ENCODE results near the gene FCHSD2. TPM values are rescaled to one million over a fixed set of nuclear protein-coding genes. Genes with fewer than 3 reads are reported as not detected.

FCHSD2 gene
- total RNA-seq, 1 donor from 2014 or later = 19.7 TPM

DNA sequence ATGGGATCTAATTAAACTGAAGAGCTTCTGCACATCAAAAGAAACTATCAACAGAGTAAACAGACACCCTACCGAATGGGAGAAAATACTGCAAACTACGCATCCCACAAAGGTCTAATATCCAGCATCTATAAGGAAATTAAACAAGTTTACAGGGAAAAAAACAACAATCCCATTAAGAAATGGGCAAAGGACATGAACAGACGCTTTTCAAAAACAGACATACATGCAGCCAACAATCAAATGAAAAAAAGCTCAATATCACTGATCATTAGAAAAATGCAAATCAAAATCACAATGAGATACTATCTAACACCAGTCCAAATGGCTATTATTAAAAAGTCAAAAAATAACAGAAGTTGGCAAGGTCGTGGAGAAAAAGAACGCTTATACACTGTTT, 117.5 kb downstream of the FCHSD2 start:
- Mint-ChIP-seq H3K9me3 (ENCODE audit: unreplicated experiment) (peaks cover 5% of the 10 kb centered on the region), H3K4me1 (ENCODE audit: low read depth, unreplicated experiment) (no peaks in the 10 kb centered on the region), H3K4me3 (ENCODE audit: unreplicated experiment) (no peak overlapping the region), H3K36me3 (ENCODE audit: unreplicated experiment) (peaks cover 45% of the 10 kb centered on the region), H3K27ac (ENCODE audit: unreplicated experiment) (no peak overlapping the region), H3K27me3 (ENCODE audit: unreplicated experiment) (no peaks in the 10 kb centered on the region)
- DNase-seq = no peak
- TF ChIP-seq, protein P1, sequence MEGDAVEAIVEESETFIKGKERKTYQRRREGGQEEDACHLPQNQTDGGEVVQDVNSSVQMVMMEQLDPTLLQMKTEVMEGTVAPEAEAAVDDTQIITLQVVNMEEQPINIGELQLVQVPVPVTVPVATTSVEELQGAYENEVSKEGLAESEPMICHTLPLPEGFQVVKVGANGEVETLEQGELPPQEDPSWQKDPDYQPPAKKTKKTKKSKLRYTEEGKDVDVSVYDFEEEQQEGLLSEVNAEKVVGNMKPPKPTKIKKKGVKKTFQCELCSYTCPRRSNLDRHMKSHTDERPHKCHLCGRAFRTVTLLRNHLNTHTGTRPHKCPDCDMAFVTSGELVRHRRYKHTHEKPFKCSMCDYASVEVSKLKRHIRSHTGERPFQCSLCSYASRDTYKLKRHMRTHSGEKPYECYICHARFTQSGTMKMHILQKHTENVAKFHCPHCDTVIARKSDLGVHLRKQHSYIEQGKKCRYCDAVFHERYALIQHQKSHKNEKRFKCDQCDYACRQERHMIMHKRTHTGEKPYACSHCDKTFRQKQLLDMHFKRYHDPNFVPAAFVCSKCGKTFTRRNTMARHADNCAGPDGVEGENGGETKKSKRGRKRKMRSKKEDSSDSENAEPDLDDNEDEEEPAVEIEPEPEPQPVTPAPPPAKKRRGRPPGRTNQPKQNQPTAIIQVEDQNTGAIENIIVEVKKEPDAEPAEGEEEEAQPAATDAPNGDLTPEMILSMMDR (IDR thresholded peaks at IDR 0.05; ENCODE audit: partially characterized antibody, unreplicated experiment) = no peak

DNA sequence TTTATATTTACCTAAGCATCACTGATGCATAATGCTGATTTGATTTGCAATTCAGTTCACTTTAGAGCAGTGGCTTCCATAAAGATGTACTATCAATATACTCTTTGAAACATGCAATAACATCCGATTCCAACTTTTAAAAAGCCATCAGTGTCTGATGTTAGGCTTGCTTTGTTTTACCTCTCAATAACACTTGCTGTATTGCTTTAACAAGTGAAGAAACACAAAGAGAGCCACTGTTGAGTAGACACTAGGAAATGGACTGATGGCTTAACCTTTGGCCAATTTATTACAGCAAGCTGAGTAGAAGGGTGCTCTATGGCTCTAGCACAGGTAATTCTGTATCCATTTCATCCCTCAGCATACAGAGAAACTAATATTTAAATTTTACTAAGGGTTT, 122.1 kb downstream of the FCHSD2 start:
- H3K4me1 Mint-ChIP-seq (ENCODE audit: low read depth, unreplicated experiment) = no peaks in the 10 kb centered on the region
- TF ChIP-seq, protein P1 (IDR thresholded peaks at IDR 0.05; ENCODE audit: partially characterized antibody, unreplicated experiment) = no peak
- H3K4me3 Mint-ChIP-seq (ENCODE audit: unreplicated experiment) = no peak overlapping the region
- H3K27ac Mint-ChIP-seq (ENCODE audit: unreplicated experiment) = no peak overlapping the region
- H3K9me3 Mint-ChIP-seq (ENCODE audit: unreplicated experiment) = peaks cover 3% of the 10 kb centered on the region
- peaks cover 20% of the 10 kb centered on the region for H3K36me3 Mint-ChIP-seq (ENCODE audit: unreplicated experiment)
- no peaks in the 10 kb centered on the region for H3K27me3 Mint-ChIP-seq (ENCODE audit: unreplicated experiment)
- DNase-seq = no peak

DNA sequence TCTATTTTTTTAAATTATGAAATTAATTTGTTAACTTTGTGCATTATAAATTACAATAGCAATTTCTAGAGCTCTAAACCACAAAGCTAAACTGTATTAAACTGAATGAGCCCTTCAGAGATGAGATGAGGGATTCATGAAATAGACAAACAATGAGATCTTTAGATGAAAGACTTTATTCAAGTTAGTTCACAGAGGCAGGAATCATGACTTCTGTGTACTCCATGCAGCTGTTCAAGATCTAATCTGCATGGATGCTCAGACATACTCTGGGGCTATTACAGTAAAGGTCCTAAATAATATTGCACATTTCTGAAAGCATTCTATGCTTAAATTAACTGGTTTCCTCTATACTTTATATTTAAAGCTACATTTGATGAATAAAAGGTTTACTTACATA, 122.7 kb downstream of the FCHSD2 start:
- TF ChIP-seq, protein P1 (IDR thresholded peaks at IDR 0.05; ENCODE audit: partially characterized antibody, unreplicated experiment) = no peak
- Mint-ChIP-seq H3K27me3 (ENCODE audit: unreplicated experiment) (no peaks in the 10 kb centered on the region), H3K9me3 (ENCODE audit: unreplicated experiment) (peaks cover 3% of the 10 kb centered on the region), H3K27ac (ENCODE audit: unreplicated experiment) (no peak overlapping the region), H3K4me1 (ENCODE audit: low read depth, unreplicated experiment) (no peaks in the 10 kb centered on the region), H3K4me3 (ENCODE audit: unreplicated experiment) (no peak overlapping the region), H3K36me3 (ENCODE audit: unreplicated experiment) (peaks cover 14% of the 10 kb centered on the region)
- no peak for DNase-seq

DNA sequence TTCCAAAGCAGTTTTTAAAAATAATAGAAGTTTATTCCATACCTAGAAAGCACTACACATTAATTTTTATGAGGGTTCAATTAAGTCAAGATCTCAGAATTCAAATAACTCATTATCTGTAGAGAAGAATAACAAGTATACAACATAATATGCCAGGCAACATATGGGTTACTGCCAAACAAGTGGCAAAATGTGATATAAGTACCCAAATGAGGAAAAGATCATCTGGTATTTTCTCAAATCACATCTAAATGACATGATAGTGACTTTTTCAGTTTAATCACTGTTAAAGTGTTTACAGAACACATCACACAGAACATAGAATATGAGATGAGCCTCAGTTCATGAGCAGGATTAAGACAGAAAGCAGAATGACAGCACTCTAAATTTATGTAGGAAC, 123.3 kb downstream of the FCHSD2 start:
- TF ChIP-seq, protein P1 (IDR thresholded peaks at IDR 0.05; ENCODE audit: partially characterized antibody, unreplicated experiment) = no peak
- Mint-ChIP-seq H3K4me3 (ENCODE audit: unreplicated experiment) (no peak overlapping the region), H3K36me3 (ENCODE audit: unreplicated experiment) (peaks cover 8% of the 10 kb centered on the region), H3K4me1 (ENCODE audit: low read depth, unreplicated experiment) (no peaks in the 10 kb centered on the region), H3K27ac (ENCODE audit: unreplicated experiment) (no peak overlapping the region), H3K9me3 (ENCODE audit: unreplicated experiment) (no peaks in the 10 kb centered on the region), H3K27me3 (ENCODE audit: unreplicated experiment) (no peaks in the 10 kb centered on the region)
- no peak for DNase-seq

DNA sequence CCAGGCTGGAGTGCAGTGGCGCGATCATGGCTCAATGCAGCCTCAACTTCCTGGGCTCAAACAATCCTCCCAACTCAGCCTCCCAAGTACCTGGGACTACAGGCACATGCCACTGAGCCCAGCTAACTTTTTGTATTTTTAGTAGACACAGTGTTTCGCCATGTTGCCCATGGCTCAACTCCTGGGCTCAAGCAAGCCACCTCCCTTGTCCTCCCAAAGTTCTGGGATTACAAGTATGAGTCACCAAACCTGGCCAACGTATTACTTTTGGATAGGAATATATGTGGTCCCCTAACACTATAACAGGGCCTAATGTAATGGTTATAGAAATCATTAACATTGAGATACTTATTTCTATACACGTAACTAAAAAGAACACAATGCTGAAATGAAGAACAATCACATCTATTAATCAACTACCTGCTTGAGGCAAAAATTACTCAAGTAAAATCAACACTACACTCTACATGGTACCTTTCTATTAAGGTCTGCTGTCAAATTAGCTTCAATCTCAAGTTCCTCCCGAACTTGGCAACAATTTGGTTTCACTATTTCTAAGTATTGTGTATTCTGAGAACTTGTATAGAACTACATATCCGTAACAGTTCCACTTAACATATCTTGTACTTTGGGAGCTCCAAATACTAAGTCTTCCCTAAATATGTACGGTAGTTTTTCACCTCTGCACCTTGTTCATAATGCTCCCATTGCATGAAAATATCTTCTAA, 124.9 kb downstream of the FCHSD2 start:
- peaks cover 5% of the 10 kb centered on the region for H3K36me3 Mint-ChIP-seq (ENCODE audit: unreplicated experiment)
- H3K9me3 Mint-ChIP-seq (ENCODE audit: unreplicated experiment) = no peaks in the 10 kb centered on the region
- H3K27ac Mint-ChIP-seq (ENCODE audit: unreplicated experiment) = no peak overlapping the region
- H3K27me3 Mint-ChIP-seq (ENCODE audit: unreplicated experiment) = no peaks in the 10 kb centered on the region
- no peaks in the 10 kb centered on the region for H3K4me1 Mint-ChIP-seq (ENCODE audit: low read depth, unreplicated experiment)
- TF ChIP-seq, protein P1 (IDR thresholded peaks at IDR 0.05; ENCODE audit: partially characterized antibody, unreplicated experiment) = no peak
- DNase-seq = no peak
- H3K4me3 Mint-ChIP-seq (ENCODE audit: unreplicated experiment) = no peak overlapping the region
